ENCODE measurements around the gene CAPN5. TPM values are rescaled to one million over a fixed set of nuclear protein-coding genes. Genes with fewer than 3 reads are reported as not detected.

The CAPN5 gene
- polyA plus RNA-seq, 3 donors: 0.28 to 0.83 (median 0.62) TPM

DNA sequence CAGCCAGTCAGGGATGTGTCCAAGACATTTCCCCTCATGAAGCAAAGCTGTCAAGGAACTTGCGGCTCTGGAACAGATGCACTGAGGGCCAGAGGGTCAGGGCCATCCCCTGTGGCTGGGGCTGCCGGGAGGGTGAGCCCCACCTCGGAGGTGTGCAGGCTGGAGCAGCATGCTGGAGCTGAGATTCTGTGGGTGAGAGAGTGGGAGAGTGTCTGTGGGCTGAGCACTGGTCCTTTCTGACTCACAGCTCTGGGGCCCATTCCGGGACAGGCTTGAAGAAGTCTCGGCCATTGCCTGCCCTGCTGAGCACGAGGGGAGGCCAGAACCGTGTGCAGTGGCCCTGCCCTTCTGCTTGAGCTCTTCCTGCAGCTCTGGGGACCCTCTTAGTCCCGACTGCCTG is 38.0 kb downstream of the CAPN5 start:
- Mint-ChIP-seq H3K27me3 (ENCODE audit: low read depth in 3 of 3) (peaks cover 3 to 9% (median 4%) of the 10 kb centered on the region in 3 donors), H3K27ac (peak overlapping the region in 1 of 7 donors; percentile 50), H3K4me3 (no peak overlapping the region), H3K9me3 (peaks cover 0 to 3% (median 0%) of the 10 kb centered on the region in 7 donors), H3K4me1 (peaks cover 6% of the 10 kb centered on the region), H3K36me3 (no peaks in the 10 kb centered on the region)
- Histone ChIP-seq H3K9me3 (replicated peaks in 1 of 2; ENCODE audit: control insufficient read depth in 1 of 2, insufficient read depth in 1 of 2, low read length in 2 of 2) (no peaks in the 10 kb centered on the region), H3K4me1 (ENCODE audit: control insufficient read depth in 1 of 2, insufficient read depth in 2 of 2, low read length in 2 of 2) (no peaks in the 10 kb centered on the region), H3K36me3 (replicated peaks in 1 of 2; ENCODE audit: control insufficient read depth in 1 of 2, insufficient read depth in 2 of 2, low read length in 2 of 2) (no peaks in the 10 kb centered on the region), H3K79me2 (ENCODE audit: insufficient read depth, low read length) (no peaks in the 10 kb centered on the region), H4K20me1 (ENCODE audit: insufficient read depth, low read length) (no peaks in the 10 kb centered on the region), H2AFZ (ENCODE audit: insufficient read depth, low read depth, low read length, poor library complexity, severe bottlenecking) (no peak overlapping the region), H3K4me3 (replicated peaks in 1 of 3; ENCODE audit: low read depth in 2 of 3, low read length in 3 of 3) (no peak overlapping the region), H3K4me2 (replicated peaks; ENCODE audit: extremely low read depth, low read length, poor library complexity, severe bottlenecking) (no peak overlapping the region), H3K9ac (ENCODE audit: insufficient read depth, low read length, poor library complexity, severe bottlenecking) (no peak overlapping the region), H3K27ac (ENCODE audit: low read depth in 1 of 2, low read length in 2 of 2) (no peak overlapping the region), H3K27me3 (ENCODE audit: control insufficient read depth in 2 of 2, insufficient read depth in 2 of 2, low read length in 2 of 2) (no peaks in the 10 kb centered on the region)
- intact Hi-C loops (cut with micrococcal nuclease): no loop called here
- DNase-seq: no peak
- TF ChIP-seq, protein P1, sequence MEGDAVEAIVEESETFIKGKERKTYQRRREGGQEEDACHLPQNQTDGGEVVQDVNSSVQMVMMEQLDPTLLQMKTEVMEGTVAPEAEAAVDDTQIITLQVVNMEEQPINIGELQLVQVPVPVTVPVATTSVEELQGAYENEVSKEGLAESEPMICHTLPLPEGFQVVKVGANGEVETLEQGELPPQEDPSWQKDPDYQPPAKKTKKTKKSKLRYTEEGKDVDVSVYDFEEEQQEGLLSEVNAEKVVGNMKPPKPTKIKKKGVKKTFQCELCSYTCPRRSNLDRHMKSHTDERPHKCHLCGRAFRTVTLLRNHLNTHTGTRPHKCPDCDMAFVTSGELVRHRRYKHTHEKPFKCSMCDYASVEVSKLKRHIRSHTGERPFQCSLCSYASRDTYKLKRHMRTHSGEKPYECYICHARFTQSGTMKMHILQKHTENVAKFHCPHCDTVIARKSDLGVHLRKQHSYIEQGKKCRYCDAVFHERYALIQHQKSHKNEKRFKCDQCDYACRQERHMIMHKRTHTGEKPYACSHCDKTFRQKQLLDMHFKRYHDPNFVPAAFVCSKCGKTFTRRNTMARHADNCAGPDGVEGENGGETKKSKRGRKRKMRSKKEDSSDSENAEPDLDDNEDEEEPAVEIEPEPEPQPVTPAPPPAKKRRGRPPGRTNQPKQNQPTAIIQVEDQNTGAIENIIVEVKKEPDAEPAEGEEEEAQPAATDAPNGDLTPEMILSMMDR (IDR thresholded peaks at IDR 0.05): no peak
- 95% methylated on average over 8 of the region's 8 CpGs for WGBS (ENCODE audit: insufficient coverage)

DNA sequence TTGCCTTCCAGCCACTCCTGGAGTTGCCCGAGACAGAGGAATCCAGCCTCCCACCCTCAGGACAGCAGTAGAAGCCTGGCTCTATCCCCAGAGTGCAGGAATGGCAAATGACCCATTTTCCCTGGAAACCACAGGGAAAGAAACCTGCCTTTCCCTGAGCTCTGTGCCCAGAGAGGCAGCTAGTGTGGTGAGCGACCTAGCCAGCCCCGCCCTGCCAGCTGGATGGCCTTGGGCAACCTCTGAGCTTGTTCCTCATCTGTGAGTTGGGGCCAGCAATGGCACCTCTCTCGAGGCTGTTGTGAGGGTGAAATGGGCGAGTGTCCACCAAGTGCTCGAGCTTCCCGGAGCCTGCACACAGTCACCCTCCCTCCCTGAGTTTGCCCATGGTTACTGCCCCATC is 39.5 kb downstream of the CAPN5 start:
- H3K9me3 Mint-ChIP-seq: no peaks in the 10 kb centered on the region
- TF ChIP-seq, protein P1 (IDR thresholded peaks at IDR 0.05): no peak
- H3K9ac ChIP-seq (ENCODE audit: insufficient read depth, low read length, poor library complexity, severe bottlenecking): no peak overlapping the region

More for the DNA sequence above, 39.5 kb downstream of the CAPN5 start:
- no peak overlapping the region for H3K27ac Mint-ChIP-seq
- Histone ChIP-seq H3K4me1 (ENCODE audit: control insufficient read depth in 1 of 2, insufficient read depth in 2 of 2, low read length in 2 of 2) (no peaks in the 10 kb centered on the region), H3K36me3 (replicated peaks in 1 of 2; ENCODE audit: control insufficient read depth in 1 of 2, insufficient read depth in 2 of 2, low read length in 2 of 2) (no peaks in the 10 kb centered on the region), H3K4me3 (replicated peaks in 1 of 3; ENCODE audit: low read depth in 2 of 3, low read length in 3 of 3) (no peak overlapping the region), H2AFZ (ENCODE audit: insufficient read depth, low read depth, low read length, poor library complexity, severe bottlenecking) (no peak overlapping the region), H3K79me2 (ENCODE audit: insufficient read depth, low read length) (no peaks in the 10 kb centered on the region), H3K4me2 (replicated peaks; ENCODE audit: extremely low read depth, low read length, poor library complexity, severe bottlenecking) (no peak overlapping the region), H3K9me3 (replicated peaks in 1 of 2; ENCODE audit: control insufficient read depth in 1 of 2, insufficient read depth in 1 of 2, low read length in 2 of 2) (no peaks in the 10 kb centered on the region), H3K27ac (ENCODE audit: low read depth in 1 of 2, low read length in 2 of 2) (no peak overlapping the region), H4K20me1 (ENCODE audit: insufficient read depth, low read length) (no peaks in the 10 kb centered on the region), H3K27me3 (ENCODE audit: control insufficient read depth in 2 of 2, insufficient read depth in 2 of 2, low read length in 2 of 2) (no peaks in the 10 kb centered on the region)
- DNase-seq: no peak
- H3K4me1 Mint-ChIP-seq: peaks cover 6% of the 10 kb centered on the region
- intact Hi-C loops (cut with micrococcal nuclease): no loop called here
- H3K27me3 Mint-ChIP-seq (ENCODE audit: low read depth in 3 of 3): peaks cover 1 to 10% (median 3%) of the 10 kb centered on the region in 3 donors
- no peaks in the 10 kb centered on the region for H3K36me3 Mint-ChIP-seq
- WGBS (ENCODE audit: insufficient coverage): 80% methylated on average over 1 of the region's 7 CpGs
- no peak overlapping the region for H3K4me3 Mint-ChIP-seq
